Measurements from ENCODE around the gene CGN.

- TF ChIP-seq CTCF (IDR thresholded peaks at IDR 0.05) (no peak), EZH2 (IDR thresholded peaks at IDR 0.05; ENCODE audit: borderline replicate concordance, insufficient read depth, low read depth, low read length, poor library complexity, severe bottlenecking) (no peak)
Measured at GRCh38 chr1:151565502-151566189, 54.5 kb downstream of the CGN start.
